ENCODE data around the gene WNT11.

DNA sequence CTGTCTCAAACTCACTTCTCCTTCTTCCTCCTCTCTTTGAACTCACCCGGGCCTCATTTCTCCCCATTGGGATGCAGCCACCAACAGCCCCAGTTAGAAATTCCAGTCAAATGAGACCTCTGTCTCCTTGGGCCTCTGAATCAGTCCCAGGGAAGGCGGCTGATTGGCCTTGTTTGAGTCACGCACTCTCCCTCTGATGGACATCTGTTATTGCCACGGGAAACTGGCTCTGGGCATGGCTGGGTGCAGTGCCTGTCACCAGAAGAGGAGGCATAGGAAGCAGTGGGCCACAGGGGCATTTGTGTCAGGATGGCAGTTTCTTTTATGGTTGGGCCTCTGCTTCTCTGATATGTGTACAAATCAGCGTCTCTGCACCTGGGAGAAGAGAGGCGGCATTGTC lies 9.6 kb upstream of the WNT11 start:
- TF ChIP-seq, protein P1, sequence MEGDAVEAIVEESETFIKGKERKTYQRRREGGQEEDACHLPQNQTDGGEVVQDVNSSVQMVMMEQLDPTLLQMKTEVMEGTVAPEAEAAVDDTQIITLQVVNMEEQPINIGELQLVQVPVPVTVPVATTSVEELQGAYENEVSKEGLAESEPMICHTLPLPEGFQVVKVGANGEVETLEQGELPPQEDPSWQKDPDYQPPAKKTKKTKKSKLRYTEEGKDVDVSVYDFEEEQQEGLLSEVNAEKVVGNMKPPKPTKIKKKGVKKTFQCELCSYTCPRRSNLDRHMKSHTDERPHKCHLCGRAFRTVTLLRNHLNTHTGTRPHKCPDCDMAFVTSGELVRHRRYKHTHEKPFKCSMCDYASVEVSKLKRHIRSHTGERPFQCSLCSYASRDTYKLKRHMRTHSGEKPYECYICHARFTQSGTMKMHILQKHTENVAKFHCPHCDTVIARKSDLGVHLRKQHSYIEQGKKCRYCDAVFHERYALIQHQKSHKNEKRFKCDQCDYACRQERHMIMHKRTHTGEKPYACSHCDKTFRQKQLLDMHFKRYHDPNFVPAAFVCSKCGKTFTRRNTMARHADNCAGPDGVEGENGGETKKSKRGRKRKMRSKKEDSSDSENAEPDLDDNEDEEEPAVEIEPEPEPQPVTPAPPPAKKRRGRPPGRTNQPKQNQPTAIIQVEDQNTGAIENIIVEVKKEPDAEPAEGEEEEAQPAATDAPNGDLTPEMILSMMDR (IDR thresholded peaks at IDR 0.05), result no peak
- no peak for TF ChIP-seq POLR2A (IDR thresholded peaks at IDR 0.05)
